AG10803 (cell line): ENCODE measurements around the gene FAM131C.
"Not testable (repeated sequence)": the region's sequence is repeated elsewhere in the genome, so short reads cannot be mapped to it uniquely, and the experiment has no call there.

Source experiments
- DNase-seq: peaks from one replicate; pipeline ENCODE4 v3.0.0; 2010; ENCODE audit warnings: low read depth
- H3K4me3 ChIP-seq: 2 replicates; pipeline ENCODE4 v1.5.1; 2011; ENCODE audit warnings: mild to moderate bottlenecking, low read length, control low read depth
- CTCF ChIP-seq: conservative IDR thresholded peaks from 2 replicates; pipeline ENCODE4 v1.5.1; 2011; ENCODE audit warnings: mild to moderate bottlenecking, low read length, control low read depth, inconsistent platforms

Gene FAM131C

GRCh38 chr1:16041200-16041599, 32.3 kb downstream of the FAM131C start:
- H3K4me3 ChIP-seq = no peak overlapping the region
- no peak for DNase-seq
- no peak for TF ChIP-seq CTCF

- H3K4me3 ChIP-seq, DNase-seq: not testable (repeated sequence)
Observed at GRCh38 chr1:16039871-16040270, 33.6 kb downstream of the FAM131C start.

- no peak overlapping the region for H3K4me3 ChIP-seq
- TF ChIP-seq CTCF = no peak
- no peak for DNase-seq
Observed at GRCh38 chr1:16038620-16038912, 34.9 kb downstream of the FAM131C start.

- H3K4me3 ChIP-seq, DNase-seq: not testable (repeated sequence)
Observed at GRCh38 chr1:16036461-16036860, 37.0 kb downstream of the FAM131C start.

- not testable (repeated sequence) for H3K4me3 ChIP-seq, DNase-seq
Observed at GRCh38 chr1:16033103-16033632, 40.3 kb downstream of the FAM131C start.

GRCh38 chr1:16032388-16033102, 40.9 kb downstream of the FAM131C start:
- H3K4me3 ChIP-seq = no peak overlapping the region
- DNase-seq = peak; percentile 84
- peak; percentile 85 for TF ChIP-seq CTCF

- H3K4me3 ChIP-seq = no peak overlapping the region
- no peak for TF ChIP-seq CTCF
- no peak for DNase-seq
Observed at GRCh38 chr1:16031551-16031950, 41.9 kb downstream of the FAM131C start.

GRCh38 chr1:16029288-16029687, 44.2 kb downstream of the FAM131C start:
- no peak overlapping the region for H3K4me3 ChIP-seq
- no peak for DNase-seq
- TF ChIP-seq CTCF = no peak

GRCh38 chr1:16029003-16029268, 44.5 kb downstream of the FAM131C start:
- not testable (repeated sequence) for H3K4me3 ChIP-seq

More at GRCh38 chr1:16029003-16029268, 44.5 kb downstream of the FAM131C start:
- DNase-seq = not testable (repeated sequence)
